Aorta (tissue), 5 donors: ENCODE measurements around the gene MEF2A. TPM values are rescaled to one million over a fixed set of nuclear protein-coding genes. Genes with fewer than 3 reads are reported as not detected.
A peak's percentile ranks its signal among the peaks of the same experiment; 100 is the strongest.
"Not testable (repeated sequence)": the region's sequence is repeated elsewhere in the genome, so short reads cannot be mapped to it uniquely, and the experiment has no call there.

ENCODE experiments used
- ATAC-seq: fragments of 200-7000 bp; cut with Tn5 transposase; one replicate; pipeline ENCODE4 v1.9.1; 2022; ENCODE audit warnings: moderate library complexity; ENCODE audit not compliant: low FRiP score
- DNase-seq, 2 donors: peaks; one replicate each; pipeline ENCODE4 v3.0.0-alpha.2; 2020
- H3K27ac ChIP-seq, 2 donors: one replicate each; pipeline ENCODE4 v1.5.1; 2013; ENCODE audit warnings: low read length in 2 of 2, mild to moderate bottlenecking in 2 of 2, moderate library complexity in 2 of 2, control low read depth in 1 of 2, inconsistent platforms in 1 of 2, low read depth in 1 of 2
- H3K27me3 ChIP-seq, 2 donors: one replicate each; pipeline ENCODE4 v1.6.1; 2013; ENCODE audit warnings: control low read depth in 1 of 2, low read length in 1 of 2, mild to moderate bottlenecking in 1 of 2, moderate library complexity in 1 of 2; ENCODE audit not compliant: insufficient read depth in 2 of 2, control insufficient read depth in 1 of 2
- H3K36me3 ChIP-seq, 2 donors: one replicate each; pipeline ENCODE4 v1.6.1; 2013; ENCODE audit warnings: control low read depth in 1 of 2, low read length in 1 of 2, mild to moderate bottlenecking in 1 of 2; ENCODE audit not compliant: insufficient read depth in 2 of 2, control insufficient read depth in 1 of 2
- H3K4me1 ChIP-seq, 2 donors: one replicate each; pipeline ENCODE4 v1.6.1; 2013; ENCODE audit warnings: low read length in 2 of 2, control low read depth in 1 of 2, mild to moderate bottlenecking in 1 of 2, moderate library complexity in 1 of 2; ENCODE audit not compliant: insufficient read depth in 2 of 2, control insufficient read depth in 1 of 2
- H3K4me3 ChIP-seq, 2 donors: one replicate each; pipeline ENCODE4 v1.5.1; 2013; ENCODE audit warnings: low read length in 2 of 2, control low read depth in 1 of 2, mild to moderate bottlenecking in 1 of 2
- H3K9me3 ChIP-seq: one replicate; pipeline ENCODE4 v1.6.1; 2013; ENCODE audit warnings: mild to moderate bottlenecking, low read length; ENCODE audit not compliant: control insufficient read depth
- WGBS, 2 donors: extraction: QIAGEN DNeasy Blood & Tissue Kit; methylation state at CpG; one replicate each; pipeline ENCODE4 v1.1.7; 2013; 5-methylcytosine and 5-hydroxymethylcytosine counted together
- intact Hi-C, 2 donors: fragments of 100-400 bp; cut with DNase I; formaldehyde crosslinking; loops; one replicate each; pipeline versions ENCODE4 v1.14.2 to v1.15.0; 2022
- long read RNA-seq, 2 donors: library from polyadenylated mRNA; unstranded; transcript quantifications; one replicate each; pipeline ENCODE4 v2.0.0, GENCODE V29; 2020 to 2021
- polyA plus RNA-seq, 2 donors: library from polyadenylated mRNA; stranded (reverse); fragments of 200-250 nt; gene quantifications; one replicate each; pipeline ENCODE4 v1.2.3, GENCODE V29; 2013
- total RNA-seq, 2 donors: library from RNA; stranded (reverse); fragmentation: NEBNext Ultra II Directional; extraction: Animal tissue kit (Norgen Biotek cat#: 25700); gene quantifications; one replicate each; pipeline ENCODE4 v1.2.1, GENCODE V29; 2021
- donor health status: healthy with polysubstance abuse.
- donor health status: Bipolar disorder and iron deficiency.
- donor health status: DM: no; HTN: no; CAD: no.
- donor health status: DM: no; HTN: no; CAD: no.
- donor health status: DM: yes; HTN: yes; CAD: no.

The MEF2A gene
- total RNA-seq: 100 to 1,000 TPM; 150 to 160 TPM
- 10 to 100 TPM; 27.2 to 35.8 TPM for polyA plus RNA-seq
- long read RNA-seq, donor 1, full-length matches to known transcripts: 26 of 127 reads
- long read RNA-seq, donor 1, partial matches to known transcripts: 22 of 127 reads
- long read RNA-seq, donor 1, other reads (novel, unspliced or antisense): 79 of 127 reads
- long read RNA-seq, donor 2, full-length matches to known transcripts: 23 of 74 reads
- long read RNA-seq, donor 2, partial matches to known transcripts: 7 of 74 reads
- long read RNA-seq, donor 2, other reads (novel, unspliced or antisense): 44 of 74 reads

DNA sequence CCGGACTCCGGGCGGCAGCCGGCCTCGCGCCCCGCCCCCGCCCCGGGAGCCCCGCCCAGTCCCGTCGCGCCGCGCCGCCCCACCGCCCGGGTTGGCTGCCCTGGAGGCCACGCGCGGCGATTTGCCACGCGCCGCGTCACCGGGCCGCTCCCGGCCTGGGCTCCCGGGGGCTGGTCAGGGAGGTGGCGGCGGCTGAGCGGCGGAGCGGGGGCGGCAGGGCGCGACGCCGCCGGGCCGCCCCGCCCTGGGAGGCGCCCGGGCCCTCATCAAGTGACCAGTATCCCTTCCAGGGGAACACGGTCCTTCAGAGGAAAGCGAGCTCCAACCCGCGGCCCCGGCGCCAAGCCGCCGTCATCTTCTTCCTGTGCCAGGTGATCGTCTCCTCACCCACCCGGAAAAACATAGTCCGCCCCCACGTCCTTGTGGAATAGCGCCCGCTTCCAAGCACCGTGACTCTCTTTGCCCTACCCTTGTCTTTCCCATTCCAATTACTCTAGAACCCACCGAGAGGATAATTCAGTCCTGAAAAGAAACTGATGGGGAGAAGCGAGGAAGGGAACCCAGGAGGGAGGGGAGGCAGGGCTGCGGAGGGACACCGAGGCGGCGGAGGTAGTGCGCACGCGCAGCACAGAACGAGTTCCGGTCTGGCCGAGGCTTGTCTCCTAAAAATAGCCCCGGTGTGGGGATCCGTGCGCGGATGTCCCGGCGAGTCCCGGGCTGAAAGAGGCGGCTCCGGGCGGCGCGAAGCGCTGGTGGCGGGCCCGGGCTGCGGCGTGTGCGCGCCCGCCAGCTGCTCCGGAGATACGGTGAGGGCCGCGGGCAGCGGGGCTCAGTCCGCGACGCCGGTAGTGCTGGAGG, at the start of gene MEF2A:
MEF2A (plus strand) TSS at position 686 of the 858 bp plus-strand sequence. CDS start 67,136 bp downstream, outside the sequence.
- Histone ChIP-seq H3K4me3 (peak within 1 kb of the TSS; percentile 81 to 94), H3K27me3 (no peaks in the 10 kb centered on the region), H3K9me3 (no peaks in the 10 kb centered on the region), H3K36me3 (no peaks in the 10 kb centered on the region), H3K27ac (peak within 1 kb of the TSS; percentile 97 to 98), H3K4me1 (no peaks in the 10 kb centered on the region)
- DNase-seq (peak; percentile 97 to 98), ATAC-seq (peak; percentile 93)
- intact Hi-C loops: loop anchor here (2.0 to 10.0 kb wide), 6 partner anchors 29 to 271 kb away; no protein-coding TSS in a partner anchor
- 0 to 1% methylated on average over 48 to 101 of the region's 101 CpGs for WGBS, 2 donors

DNA sequence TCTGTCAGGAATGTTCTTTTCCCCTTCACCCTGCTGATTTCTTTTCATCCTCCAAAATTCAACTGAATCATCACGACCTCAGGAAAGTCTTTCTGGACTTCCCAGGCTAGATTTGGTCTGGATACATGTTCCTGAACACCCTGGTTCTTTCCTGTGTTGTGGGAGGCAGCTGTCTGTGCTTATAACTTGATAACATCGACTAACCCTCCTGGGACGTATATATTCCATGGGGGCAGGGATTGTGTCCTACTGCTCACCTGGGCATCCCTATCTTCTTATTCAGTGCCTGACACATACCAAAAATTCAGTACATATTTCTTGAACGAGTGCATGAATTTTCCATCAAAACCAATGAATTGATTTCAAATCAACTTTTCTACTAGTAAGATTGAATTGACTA, 47.6 kb upstream of the MEF2A start:
- Histone ChIP-seq H3K27ac (no peak overlapping the region), H3K4me1 (no peaks in the 10 kb centered on the region), H3K4me3 (no peak overlapping the region), H3K36me3 (no peaks in the 10 kb centered on the region), H3K9me3 (no peaks in the 10 kb centered on the region), H3K27me3 (no peaks in the 10 kb centered on the region)
- 88 to 91% methylated on average over 4 of the region's 4 CpGs for WGBS, 2 donors
- ATAC-seq (no peak), DNase-seq (no peak)
- intact Hi-C loops: no loop called here

DNA sequence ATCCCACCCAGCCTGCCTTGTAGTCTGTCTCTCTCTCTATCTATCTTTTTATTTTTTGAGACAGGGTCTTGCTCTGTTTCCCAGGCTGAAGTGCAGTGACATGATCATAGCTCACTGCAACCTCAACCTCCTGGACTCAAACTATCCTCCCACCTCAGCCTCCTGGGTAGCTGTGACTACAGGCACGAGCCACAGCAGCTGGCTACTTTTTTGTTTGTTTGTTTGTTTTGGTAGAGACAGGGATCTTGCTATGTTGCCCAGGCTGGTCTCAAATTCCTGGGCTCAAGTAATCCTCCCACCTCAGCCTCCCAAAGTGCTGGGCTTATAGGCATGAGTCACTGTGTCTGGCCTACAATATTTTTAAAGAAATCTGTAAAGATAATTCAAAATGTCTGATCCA, 46.4 kb upstream of the MEF2A start:
- ATAC-seq, H3K36me3 ChIP-seq, H3K27me3 ChIP-seq, intact Hi-C loops, H3K27ac ChIP-seq, DNase-seq, H3K9me3 ChIP-seq, H3K4me3 ChIP-seq, H3K4me1 ChIP-seq: not testable (repeated sequence)
- WGBS, 2 donors: 88 to 95% methylated on average over 1 of the region's 1 CpG

DNA sequence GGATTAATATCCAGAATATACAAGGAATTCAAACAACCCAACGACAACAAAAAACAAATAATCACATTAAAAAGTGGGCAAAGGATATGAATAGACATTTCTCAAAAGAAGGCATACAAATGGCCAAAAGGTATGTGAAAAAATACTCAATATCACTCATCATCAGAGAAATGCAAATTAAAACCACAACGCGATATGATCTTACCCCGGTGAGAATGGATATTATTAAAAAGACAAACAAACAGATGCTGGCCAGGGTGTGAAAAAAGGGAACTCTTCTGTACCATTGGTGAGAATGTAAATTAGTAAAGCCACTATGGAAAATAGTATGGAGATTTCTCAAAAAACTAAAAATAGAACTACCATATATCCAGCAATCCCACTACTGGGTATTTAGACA, 43.5 kb upstream of the MEF2A start:
- no peaks in the 10 kb centered on the region for H3K27me3 ChIP-seq
- no peak overlapping the region for H3K27ac ChIP-seq
- H3K4me3 ChIP-seq: no peak overlapping the region
- no peaks in the 10 kb centered on the region for H3K36me3 ChIP-seq
- H3K4me1 ChIP-seq: no peaks in the 10 kb centered on the region
- intact Hi-C loops: no loop called here
- 95 to 96% methylated on average over 4 of the region's 4 CpGs for WGBS, 2 donors
- no peak for ATAC-seq
- H3K9me3 ChIP-seq: no peaks in the 10 kb centered on the region
- DNase-seq: no peak

DNA sequence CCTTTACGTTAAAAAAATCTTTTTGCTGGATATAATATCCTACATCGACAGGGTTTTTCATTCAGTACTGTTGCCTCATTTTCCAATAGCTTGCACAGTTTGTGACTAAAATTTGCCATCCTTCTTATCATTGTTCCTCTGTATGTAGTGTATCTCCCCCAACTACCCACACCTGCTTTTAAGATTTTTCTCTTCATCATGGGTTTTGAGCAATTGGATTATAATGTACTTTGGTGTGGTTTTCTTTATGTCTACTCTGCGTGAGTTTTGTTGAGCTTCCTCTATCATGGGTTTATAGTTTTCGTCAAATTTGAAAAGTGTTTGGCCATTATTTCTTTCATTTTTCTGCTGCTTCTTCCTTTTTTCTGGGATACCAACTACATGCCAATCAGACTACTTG, 39.6 kb upstream of the MEF2A start:
- ATAC-seq: no peak
- H3K27ac ChIP-seq: no peak overlapping the region
- H3K9me3 ChIP-seq: no peaks in the 10 kb centered on the region
- DNase-seq: no peak
- 73 to 87% methylated on average over 4 of the region's 4 CpGs for WGBS, 2 donors
- no peaks in the 10 kb centered on the region for H3K27me3 ChIP-seq
- no peaks in the 10 kb centered on the region for H3K36me3 ChIP-seq
- no peak overlapping the region for H3K4me3 ChIP-seq
- H3K4me1 ChIP-seq: no peaks in the 10 kb centered on the region
- intact Hi-C loops: no loop called here

DNA sequence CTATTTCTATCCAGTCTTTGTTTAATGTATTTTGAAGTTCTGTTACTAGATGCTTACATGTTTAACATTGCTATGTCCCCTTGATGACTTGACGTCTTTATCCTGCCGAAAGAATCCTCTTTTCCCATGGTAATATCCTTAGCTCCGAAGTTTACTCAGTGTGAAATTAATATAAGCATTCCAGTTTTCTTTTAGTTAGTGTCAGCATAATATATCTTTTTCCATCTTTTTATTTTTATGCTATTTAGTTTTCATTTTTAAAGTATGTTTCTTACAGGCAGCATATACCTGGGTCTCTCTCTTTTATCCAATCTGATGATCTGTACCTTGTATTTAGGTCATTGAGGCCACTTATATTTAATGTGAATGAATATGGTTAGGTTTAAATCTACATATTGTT, 39.1 kb upstream of the MEF2A start:
- H3K9me3 ChIP-seq: no peaks in the 10 kb centered on the region
- H3K4me1 ChIP-seq: no peaks in the 10 kb centered on the region
- ATAC-seq (no peak), DNase-seq (no peak)
- H3K36me3 ChIP-seq: no peaks in the 10 kb centered on the region
- 94 to 95% methylated on average over 3 of the region's 3 CpGs for WGBS, 2 donors
- H3K27ac ChIP-seq: no peak overlapping the region
- intact Hi-C loops: no loop called here
- no peak overlapping the region for H3K4me3 ChIP-seq
- H3K27me3 ChIP-seq: no peaks in the 10 kb centered on the region

DNA sequence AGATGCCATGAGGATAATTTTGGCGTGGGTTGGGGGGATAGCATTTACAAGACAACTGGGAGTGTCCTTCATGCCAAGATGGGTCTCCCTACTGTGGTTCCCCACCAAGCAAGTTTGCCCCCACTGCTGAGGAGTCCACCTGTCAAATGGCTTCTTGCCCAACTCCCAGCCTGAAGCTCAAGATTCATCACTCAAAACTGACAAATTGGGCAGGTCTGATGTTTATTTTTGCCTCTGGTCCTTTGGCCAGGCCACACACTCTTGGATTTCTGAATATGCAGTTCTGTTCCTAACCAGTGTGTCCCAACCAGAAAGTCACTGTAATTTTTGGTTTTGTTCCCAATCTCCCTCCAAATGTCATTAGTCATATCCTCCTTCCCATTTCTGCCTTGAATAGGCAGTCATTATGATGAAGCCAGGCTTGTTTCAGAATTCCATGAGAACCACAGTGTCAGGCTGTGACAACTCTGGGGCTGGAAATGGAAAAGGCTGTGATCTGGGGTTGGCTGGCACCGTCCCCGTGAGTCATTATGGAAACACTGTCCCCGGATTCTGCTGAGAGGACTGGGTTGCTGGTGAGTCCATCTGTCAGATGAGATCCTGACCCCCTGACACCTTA, 29.3 kb upstream of the MEF2A start:
- Histone ChIP-seq H3K9me3 (no peaks in the 10 kb centered on the region), H3K27ac (peak overlapping the region; percentile 82 to 90), H3K27me3 (no peaks in the 10 kb centered on the region), H3K4me3 (no peak overlapping the region), H3K36me3 (no peaks in the 10 kb centered on the region), H3K4me1 (peaks cover 0 to 6% of the 10 kb centered on the region in 2 donors)
- DNase-seq (peak; percentile 87 to 91), ATAC-seq (peak; percentile 92)
- 16 to 19% methylated on average over 4 of the region's 4 CpGs for WGBS, 2 donors
- intact Hi-C loops: loop anchor here in 1 of 2 donors (2.0 kb wide), 1 partner anchor 28 kb away; the partner anchor contains the start of gene MEF2A

DNA sequence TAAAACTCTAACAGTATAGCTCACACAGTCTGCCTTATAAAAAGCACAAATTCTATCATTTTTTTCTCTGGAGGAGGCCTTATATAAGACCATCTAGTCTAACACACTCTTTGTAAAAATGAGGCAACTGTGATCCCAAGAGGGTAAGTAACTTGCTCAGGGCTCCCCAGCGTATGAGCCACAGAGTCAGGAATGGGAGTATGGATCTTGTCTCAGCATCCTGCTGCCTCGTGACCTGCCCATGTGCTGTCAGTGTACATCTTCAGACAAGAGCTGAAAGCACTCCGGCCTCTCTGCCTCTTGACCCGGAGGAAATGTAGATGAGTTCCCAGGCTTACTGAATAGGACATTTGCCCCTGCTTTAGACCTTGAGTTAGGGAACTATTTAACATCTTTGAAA, 28.4 kb upstream of the MEF2A start:
- Histone ChIP-seq H3K27me3 (no peaks in the 10 kb centered on the region), H3K9me3 (no peaks in the 10 kb centered on the region), H3K4me3 (no peak overlapping the region), H3K4me1 (peaks cover 0 to 6% of the 10 kb centered on the region in 2 donors), H3K36me3 (no peaks in the 10 kb centered on the region), H3K27ac (peak overlapping the region; percentile 47 to 99)
- intact Hi-C loops: loop anchor here in 1 of 2 donors (2.0 kb wide), 1 partner anchor 27 kb away; the partner anchor contains the start of gene MEF2A
- WGBS, 2 donors: 44 to 53% methylated on average over 4 of the region's 4 CpGs
- DNase-seq (no peak), ATAC-seq (no peak)
